ENCODE results near the gene PRKAB1. TPM values are rescaled to one million over a fixed set of nuclear protein-coding genes. Genes with fewer than 3 reads are reported as not detected.

Gene PRKAB1
- total RNA-seq, 1 donor from 2014 or later = 22.3 TPM

DNA sequence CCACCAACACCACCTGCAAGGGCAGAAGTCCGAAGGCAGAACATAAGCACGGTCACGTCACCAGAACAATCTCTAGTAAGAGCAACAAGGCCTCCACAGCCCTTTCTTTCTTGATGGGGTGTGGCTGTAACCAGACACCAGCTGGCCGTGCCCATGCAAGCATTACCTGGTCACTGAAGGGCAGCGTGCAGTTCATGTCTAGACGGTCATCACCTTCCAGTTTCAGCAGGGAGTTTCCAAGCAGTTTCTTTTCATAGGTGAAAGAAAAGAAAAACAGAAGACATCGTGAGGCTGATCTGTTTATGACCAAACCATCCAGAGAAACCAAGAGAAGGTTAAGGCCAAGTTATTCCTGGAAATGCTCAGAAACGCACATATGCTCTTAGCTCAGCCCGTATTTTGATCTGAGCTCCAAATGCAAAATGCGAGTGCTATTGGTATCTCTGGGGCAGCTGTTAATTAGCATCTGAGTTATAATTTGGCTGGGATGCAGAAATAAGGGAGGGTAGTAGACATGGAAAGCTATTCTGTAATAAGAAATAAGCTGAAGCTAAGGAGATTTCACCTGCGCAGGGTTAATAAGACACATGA, 42.5 kb downstream of the PRKAB1 start:
- peak; percentile 88 for DNase-seq (ENCODE audit: low read depth)

DNA sequence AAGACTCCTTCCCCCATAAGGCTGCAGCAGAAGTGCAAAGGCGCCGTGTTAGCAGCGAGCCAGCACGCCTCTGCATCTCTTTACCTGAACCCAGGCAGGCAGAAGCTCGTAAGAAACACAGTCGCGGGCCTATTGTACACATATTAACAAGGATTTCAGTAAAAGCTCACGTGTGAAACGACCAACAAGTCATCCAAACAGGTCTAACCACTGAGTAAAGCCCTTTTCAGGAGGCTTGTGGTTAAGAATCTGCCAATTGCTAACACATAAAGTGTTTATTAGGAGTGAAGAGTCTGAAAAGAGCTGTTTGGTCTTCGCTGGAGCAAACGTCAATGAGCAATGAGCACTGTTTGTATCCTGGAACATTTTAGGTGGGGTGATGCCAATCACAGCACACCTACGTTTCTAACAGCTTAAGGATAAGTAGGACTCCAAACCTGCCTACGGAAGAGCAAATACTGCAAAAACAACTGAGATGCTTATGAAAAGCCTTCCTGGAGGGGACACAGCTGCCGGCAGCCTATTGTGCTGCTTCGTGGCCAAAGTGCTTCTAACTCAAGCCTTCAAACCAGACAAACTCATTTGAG, 43.1 kb downstream of the PRKAB1 start:
- TF ChIP-seq, protein P1, sequence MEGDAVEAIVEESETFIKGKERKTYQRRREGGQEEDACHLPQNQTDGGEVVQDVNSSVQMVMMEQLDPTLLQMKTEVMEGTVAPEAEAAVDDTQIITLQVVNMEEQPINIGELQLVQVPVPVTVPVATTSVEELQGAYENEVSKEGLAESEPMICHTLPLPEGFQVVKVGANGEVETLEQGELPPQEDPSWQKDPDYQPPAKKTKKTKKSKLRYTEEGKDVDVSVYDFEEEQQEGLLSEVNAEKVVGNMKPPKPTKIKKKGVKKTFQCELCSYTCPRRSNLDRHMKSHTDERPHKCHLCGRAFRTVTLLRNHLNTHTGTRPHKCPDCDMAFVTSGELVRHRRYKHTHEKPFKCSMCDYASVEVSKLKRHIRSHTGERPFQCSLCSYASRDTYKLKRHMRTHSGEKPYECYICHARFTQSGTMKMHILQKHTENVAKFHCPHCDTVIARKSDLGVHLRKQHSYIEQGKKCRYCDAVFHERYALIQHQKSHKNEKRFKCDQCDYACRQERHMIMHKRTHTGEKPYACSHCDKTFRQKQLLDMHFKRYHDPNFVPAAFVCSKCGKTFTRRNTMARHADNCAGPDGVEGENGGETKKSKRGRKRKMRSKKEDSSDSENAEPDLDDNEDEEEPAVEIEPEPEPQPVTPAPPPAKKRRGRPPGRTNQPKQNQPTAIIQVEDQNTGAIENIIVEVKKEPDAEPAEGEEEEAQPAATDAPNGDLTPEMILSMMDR (conservative IDR thresholded peaks at IDR 0.05; ENCODE audit: low read depth, low read length) = no peak
- no peak for DNase-seq (ENCODE audit: low read depth)
- H3K4me3 ChIP-seq (ENCODE audit: low read depth, low read length) = no peak overlapping the region

More for the DNA sequence above, 42.5 kb downstream of the PRKAB1 start:
- no peak overlapping the region for H3K4me3 ChIP-seq (ENCODE audit: low read depth, low read length)
- TF ChIP-seq, protein P1 (conservative IDR thresholded peaks at IDR 0.05; ENCODE audit: low read depth, low read length) = no peak

DNA sequence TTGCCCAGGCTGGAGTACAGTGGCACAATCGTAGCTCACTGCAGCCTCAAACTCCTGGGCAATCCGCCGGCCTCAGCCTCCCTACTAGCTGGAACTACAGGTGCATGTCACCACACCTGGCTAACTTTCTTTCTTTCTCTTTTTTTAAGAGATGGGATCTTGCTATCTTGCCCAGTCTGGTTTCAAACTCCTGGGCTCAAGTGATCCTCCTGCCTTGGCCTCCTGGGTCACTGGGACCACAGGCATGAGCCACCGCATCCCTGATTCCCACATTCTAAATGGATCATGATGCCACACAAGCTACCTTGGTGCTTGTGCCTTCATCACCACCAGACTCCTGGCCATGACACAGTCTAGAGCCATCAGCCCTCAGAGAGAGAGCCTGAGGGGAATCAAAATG, 43.8 kb downstream of the PRKAB1 start:
- no peak overlapping the region for H3K4me3 ChIP-seq (ENCODE audit: low read depth, low read length)
- TF ChIP-seq, protein P1 (conservative IDR thresholded peaks at IDR 0.05; ENCODE audit: low read depth, low read length) = no peak
- no peak for DNase-seq (ENCODE audit: low read depth)

DNA sequence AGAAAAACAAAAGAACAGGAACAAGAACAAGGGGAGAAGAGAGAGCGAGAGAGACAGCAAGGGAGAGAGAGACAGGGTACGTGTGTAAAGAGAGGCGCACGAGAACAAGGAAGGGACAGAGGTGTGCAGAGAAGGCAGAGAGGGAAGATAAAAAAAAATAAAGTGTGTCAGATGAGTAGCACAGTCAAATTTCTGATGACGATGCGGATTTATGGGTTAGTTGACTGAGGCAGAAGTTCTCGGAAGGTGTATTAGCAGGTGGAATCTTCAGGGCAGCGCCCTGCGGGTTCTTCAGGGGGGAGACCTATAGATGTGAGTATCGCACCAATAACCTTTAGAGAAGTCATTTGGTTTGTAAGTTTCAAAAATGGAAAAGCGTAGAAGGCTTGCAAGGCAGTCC, 44.8 kb downstream of the PRKAB1 start:
- DNase-seq (ENCODE audit: low read depth) = no peak
- H3K4me3 ChIP-seq (ENCODE audit: low read depth, low read length) = no peak overlapping the region
- TF ChIP-seq, protein P1 (conservative IDR thresholded peaks at IDR 0.05; ENCODE audit: low read depth, low read length) = no peak

DNA sequence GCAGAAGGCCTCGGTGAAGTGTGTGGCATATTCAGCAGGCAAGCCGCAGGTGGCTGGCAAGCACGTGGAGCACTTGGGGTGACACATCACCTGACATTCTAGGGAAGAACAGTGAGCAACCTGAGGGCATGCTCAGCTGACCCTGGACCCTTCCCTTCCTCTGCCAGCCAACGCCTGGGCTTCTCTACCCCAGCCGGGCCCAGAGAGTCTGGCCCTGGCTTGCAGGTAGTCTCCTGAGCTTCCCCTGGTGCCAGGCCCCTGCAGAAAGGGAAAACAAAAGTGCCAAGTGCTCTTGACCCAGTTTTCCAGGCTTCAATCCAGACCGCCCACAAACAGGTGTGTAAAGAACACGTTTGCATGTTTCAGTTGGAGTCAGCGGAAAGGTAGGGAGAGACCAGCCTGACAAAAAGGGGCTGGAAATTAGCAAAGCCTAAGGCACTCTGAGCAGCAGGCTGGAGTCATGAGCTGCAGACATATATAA, 45.7 kb downstream of the PRKAB1 start:
- DNase-seq (ENCODE audit: low read depth) = no peak
- H3K4me3 ChIP-seq (ENCODE audit: low read depth, low read length) = no peak overlapping the region
- TF ChIP-seq, protein P1 (conservative IDR thresholded peaks at IDR 0.05; ENCODE audit: low read depth, low read length) = no peak

DNA sequence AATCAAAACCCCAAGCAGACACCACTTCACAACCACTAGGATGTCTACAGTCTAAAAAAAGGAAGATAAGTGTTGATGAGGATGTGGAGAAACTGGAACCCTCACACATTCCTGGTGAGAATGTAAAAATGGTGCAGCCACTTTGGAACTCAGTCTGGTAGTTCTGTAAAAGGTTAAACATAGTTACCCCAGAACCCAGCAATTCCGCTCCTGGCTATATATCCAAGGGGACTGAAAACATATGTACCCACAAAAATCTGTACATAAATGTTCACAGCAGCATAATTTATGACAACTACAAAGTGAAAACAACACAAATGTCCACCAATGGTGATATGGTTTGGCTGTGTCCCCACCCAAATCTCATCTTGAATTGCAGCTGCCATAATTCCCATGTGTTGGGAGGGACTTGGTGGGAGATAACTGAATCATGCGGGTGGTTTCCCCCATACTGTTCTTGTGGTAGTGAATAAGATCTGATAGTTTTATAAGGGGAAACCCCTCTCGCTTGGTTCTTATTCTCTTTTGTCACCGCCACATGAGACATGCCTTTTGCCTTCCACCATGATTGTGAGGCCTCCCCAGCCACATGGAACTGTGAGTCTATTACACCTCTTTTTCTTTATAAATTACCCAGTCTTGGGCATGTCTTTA, 46.8 kb downstream of the PRKAB1 start:
- H3K4me3 ChIP-seq (ENCODE audit: low read depth, low read length) = no peak overlapping the region
- TF ChIP-seq, protein P1 (conservative IDR thresholded peaks at IDR 0.05; ENCODE audit: low read depth, low read length) = no peak
- DNase-seq (ENCODE audit: low read depth) = no peak
